Chondrocyte (in vitro differentiated cells): Measurements from ENCODE around the gene BCO1. TPM values are rescaled to one million over a fixed set of nuclear protein-coding genes. Genes with fewer than 3 reads are reported as not detected.

Experiments used
- DNase-seq: peaks from one replicate; pipeline ENCODE4 v3.0.0; 2021; ENCODE audit warnings: mixed read lengths, low spot score
- H3K27ac Mint-ChIP-seq: one replicate; pipeline ENCODE4 v1.8.0; 2021; ENCODE audit warnings: mild to moderate bottlenecking, moderate library complexity, mixed read lengths; ENCODE audit not compliant: unreplicated experiment
- H3K27me3 Mint-ChIP-seq: 2 replicates; pipeline ENCODE4 v1.8.0; 2021; ENCODE audit warnings: low read depth, mixed read lengths
- H3K36me3 Mint-ChIP-seq: 2 replicates; pipeline ENCODE4 v1.8.0; 2021; ENCODE audit warnings: low read depth, mixed read lengths
- H3K4me1 Mint-ChIP-seq: 2 replicates; pipeline ENCODE4 v1.8.0; 2021; ENCODE audit warnings: low read depth, mild to moderate bottlenecking, mixed read lengths
- H3K4me3 Mint-ChIP-seq: one replicate; pipeline ENCODE4 v1.8.0; 2021; ENCODE audit warnings: mild to moderate bottlenecking, moderate library complexity, mixed read lengths; ENCODE audit not compliant: unreplicated experiment
- H3K9me3 Mint-ChIP-seq: 2 replicates; pipeline ENCODE4 v1.8.0; 2021; ENCODE audit warnings: low read depth, mixed read lengths
- total RNA-seq: library from RNA; stranded (reverse); gene quantifications from 3 replicates; pipeline ENCODE4 v1.2.1, GENCODE V29; 2021
- TF ChIP-seq, protein P1 (sequence below): fragments of 200-600 bp; sonication (generic); IDR thresholded peaks from 2 replicates; pipeline ENCODE4 v1.5.0; 2021; ENCODE audit warnings: antibody characterized with exemption, mild to moderate bottlenecking, moderate library complexity

The BCO1 gene
- total RNA-seq, 1 donor from 2014 or later = not detected

DNA sequence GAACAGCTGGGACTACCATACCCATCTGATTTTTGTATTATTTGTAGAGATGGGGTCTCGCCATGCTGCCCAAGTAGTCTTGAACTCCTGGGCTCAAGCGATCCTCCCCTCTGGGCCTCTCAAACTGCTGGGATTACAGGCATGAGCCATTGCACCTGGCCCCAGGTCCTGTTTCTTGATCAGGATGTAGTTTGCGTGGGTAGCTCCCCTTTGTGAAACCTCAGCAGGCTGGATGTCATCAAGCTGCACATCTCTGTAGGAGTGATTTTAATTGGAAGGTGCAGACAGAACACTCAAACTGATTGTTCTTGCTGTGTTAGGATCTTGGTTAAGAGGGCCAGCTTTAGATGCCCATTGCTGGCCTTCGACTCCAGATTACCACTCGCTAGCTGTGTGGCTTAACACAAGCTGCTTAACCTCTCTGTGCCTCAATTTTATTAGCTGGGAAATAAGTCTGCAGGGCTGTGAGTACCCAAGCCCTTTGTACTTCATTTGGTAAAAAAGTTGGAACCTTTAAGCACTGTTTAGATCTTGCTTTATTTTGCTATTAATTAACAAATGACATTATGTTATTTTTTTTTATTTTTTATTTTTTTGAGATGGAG is 16.5 kb downstream of the BCO1 start:
- Mint-ChIP-seq H3K4me1 (no peaks in the 10 kb centered on the region), H3K9me3 (no peaks in the 10 kb centered on the region), H3K36me3 (no peaks in the 10 kb centered on the region), H3K4me3 (no peak overlapping the region), H3K27ac (no peak overlapping the region), H3K27me3 (no peaks in the 10 kb centered on the region)
- TF ChIP-seq, protein P1, sequence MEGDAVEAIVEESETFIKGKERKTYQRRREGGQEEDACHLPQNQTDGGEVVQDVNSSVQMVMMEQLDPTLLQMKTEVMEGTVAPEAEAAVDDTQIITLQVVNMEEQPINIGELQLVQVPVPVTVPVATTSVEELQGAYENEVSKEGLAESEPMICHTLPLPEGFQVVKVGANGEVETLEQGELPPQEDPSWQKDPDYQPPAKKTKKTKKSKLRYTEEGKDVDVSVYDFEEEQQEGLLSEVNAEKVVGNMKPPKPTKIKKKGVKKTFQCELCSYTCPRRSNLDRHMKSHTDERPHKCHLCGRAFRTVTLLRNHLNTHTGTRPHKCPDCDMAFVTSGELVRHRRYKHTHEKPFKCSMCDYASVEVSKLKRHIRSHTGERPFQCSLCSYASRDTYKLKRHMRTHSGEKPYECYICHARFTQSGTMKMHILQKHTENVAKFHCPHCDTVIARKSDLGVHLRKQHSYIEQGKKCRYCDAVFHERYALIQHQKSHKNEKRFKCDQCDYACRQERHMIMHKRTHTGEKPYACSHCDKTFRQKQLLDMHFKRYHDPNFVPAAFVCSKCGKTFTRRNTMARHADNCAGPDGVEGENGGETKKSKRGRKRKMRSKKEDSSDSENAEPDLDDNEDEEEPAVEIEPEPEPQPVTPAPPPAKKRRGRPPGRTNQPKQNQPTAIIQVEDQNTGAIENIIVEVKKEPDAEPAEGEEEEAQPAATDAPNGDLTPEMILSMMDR = no peak
- DNase-seq = no peak

GRCh38 chr16:81259916-81260315 is 21.4 kb downstream of the BCO1 start:
- H3K4me3 Mint-ChIP-seq = no peak overlapping the region
- H3K4me1 Mint-ChIP-seq = no peaks in the 10 kb centered on the region
- no peaks in the 10 kb centered on the region for H3K9me3 Mint-ChIP-seq
- H3K27ac Mint-ChIP-seq = no peak overlapping the region
- H3K27me3 Mint-ChIP-seq = no peaks in the 10 kb centered on the region
- TF ChIP-seq, protein P1 = no peak
- H3K36me3 Mint-ChIP-seq = no peaks in the 10 kb centered on the region
- DNase-seq = no peak

DNA sequence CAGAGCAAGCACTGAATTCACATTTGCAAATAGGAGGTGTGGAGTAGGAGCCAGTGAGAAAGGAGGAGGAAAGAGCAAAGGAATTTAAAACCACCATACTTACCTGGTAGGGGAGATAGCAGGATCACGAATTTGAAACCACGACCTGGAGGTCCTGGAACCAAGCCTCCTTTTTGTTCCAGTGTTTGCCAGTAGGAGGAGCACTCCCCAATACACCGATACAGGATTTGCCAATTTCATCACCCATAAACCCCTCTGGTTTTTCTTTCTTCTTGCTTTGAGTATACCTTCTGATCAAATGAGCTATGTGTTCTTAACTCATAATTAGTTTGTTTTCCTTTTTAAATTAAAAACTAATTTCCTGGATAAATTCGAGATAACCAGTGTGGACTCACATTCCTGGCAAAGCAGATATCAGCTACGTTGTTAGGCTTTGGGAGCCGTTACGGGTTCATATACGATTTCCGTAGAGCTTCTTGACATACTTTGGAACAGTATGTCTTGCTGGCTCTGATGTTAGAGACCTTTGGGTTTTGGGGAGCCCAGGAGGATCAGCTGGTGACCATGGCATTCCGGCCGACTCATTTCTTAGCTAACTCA is 22.7 kb downstream of the BCO1 start:
- Mint-ChIP-seq H3K4me1 (peaks cover 3% of the 10 kb centered on the region), H3K36me3 (no peaks in the 10 kb centered on the region), H3K4me3 (no peak overlapping the region), H3K27me3 (no peaks in the 10 kb centered on the region), H3K27ac (no peak overlapping the region), H3K9me3 (no peaks in the 10 kb centered on the region)
- DNase-seq = no peak
- TF ChIP-seq, protein P1 = peak; percentile 76

- DNase-seq = no peak
- no peaks in the 10 kb centered on the region for H3K36me3 Mint-ChIP-seq
- no peaks in the 10 kb centered on the region for H3K9me3 Mint-ChIP-seq
- H3K27ac Mint-ChIP-seq = no peak overlapping the region
- TF ChIP-seq, protein P1 = peak; percentile 14
- no peaks in the 10 kb centered on the region for H3K27me3 Mint-ChIP-seq
- peaks cover 6% of the 10 kb centered on the region for H3K4me1 Mint-ChIP-seq
- no peak overlapping the region for H3K4me3 Mint-ChIP-seq
These were observed 25.2 kb downstream of the BCO1 start for GRCh38 chr16:81263470-81264220.

DNA sequence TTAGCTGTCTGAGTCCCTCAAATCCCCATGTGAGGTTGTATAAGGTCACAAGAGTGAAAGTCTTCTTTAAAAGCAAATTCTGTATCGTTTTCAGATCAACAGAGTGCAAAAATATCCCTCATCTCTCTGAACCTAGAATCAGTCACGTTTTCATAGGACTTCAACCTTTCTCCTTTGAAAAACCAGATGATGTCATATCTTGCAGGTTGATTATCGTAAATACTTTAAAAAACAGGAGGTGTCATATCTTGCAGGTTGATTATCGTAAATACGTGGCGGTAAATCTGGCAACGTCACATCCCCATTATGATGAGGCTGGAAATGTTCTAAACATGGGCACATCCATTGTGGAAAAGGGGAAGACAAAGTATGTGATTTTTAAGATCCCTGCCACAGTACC is 25.9 kb downstream of the BCO1 start:
- H3K9me3 Mint-ChIP-seq = no peaks in the 10 kb centered on the region
- no peaks in the 10 kb centered on the region for H3K27me3 Mint-ChIP-seq
- no peak overlapping the region for H3K27ac Mint-ChIP-seq
- TF ChIP-seq, protein P1 = no peak
- H3K4me3 Mint-ChIP-seq = no peak overlapping the region
- no peak for DNase-seq
- H3K36me3 Mint-ChIP-seq = no peaks in the 10 kb centered on the region
- peaks cover 6% of the 10 kb centered on the region for H3K4me1 Mint-ChIP-seq
